IPS-20b (cell line): Measurements from ENCODE around the gene KPTN.

Source experiments
- H3K27ac ChIP-seq: one replicate; pipeline ENCODE4 v1.5.1; 2013; ENCODE audit warnings: low read length
- H3K27me3 ChIP-seq: 2 replicates; pipeline ENCODE4 v1.6.1; 2013; ENCODE audit warnings: mild to moderate bottlenecking, low read length, inconsistent platforms; ENCODE audit not compliant: insufficient read depth
- H3K36me3 ChIP-seq: 2 replicates; pipeline ENCODE4 v1.6.1; 2013; ENCODE audit warnings: low read depth, mild to moderate bottlenecking, inconsistent platforms, low read length, moderate library complexity; ENCODE audit not compliant: insufficient read depth
- H3K4me1 ChIP-seq: 2 replicates; pipeline ENCODE4 v1.6.1; 2013; ENCODE audit warnings: mild to moderate bottlenecking, control low read depth, inconsistent platforms, low read length, moderate library complexity; ENCODE audit not compliant: insufficient read depth
- H3K4me3 ChIP-seq: 2 replicates; pipeline ENCODE4 v1.5.1; 2013; ENCODE audit warnings: mild to moderate bottlenecking, low read length, inconsistent platforms
- H3K9ac ChIP-seq: 2 replicates; pipeline ENCODE4 v1.6.1; 2013; ENCODE audit warnings: low read depth, mild to moderate bottlenecking, inconsistent platforms, low read length, moderate library complexity
- H3K9me3 ChIP-seq: 2 replicates; pipeline ENCODE4 v1.6.1; 2013; ENCODE audit warnings: mild to moderate bottlenecking, low read depth, low read length, inconsistent platforms; ENCODE audit not compliant: insufficient read depth

The KPTN gene

DNA sequence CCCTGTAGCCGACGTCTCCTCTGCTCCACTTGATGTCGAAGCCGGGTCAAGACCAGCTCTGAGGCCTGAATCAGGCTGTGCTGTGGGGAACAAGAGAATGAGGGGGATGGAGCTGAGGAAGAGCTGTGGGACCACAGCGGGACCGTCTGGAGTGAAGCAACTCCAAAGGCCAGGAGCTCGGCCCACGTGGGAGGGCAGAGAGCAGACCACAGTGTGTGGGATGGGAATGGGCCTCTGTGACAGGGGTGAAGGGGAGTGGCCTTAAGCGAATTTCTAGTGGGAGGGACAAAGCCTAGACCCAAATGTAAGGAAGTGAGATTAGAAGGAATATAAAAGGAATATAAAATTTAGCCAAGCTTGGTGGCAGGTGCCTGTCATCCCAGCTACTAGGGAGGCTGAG lies 8.6 kb downstream of the KPTN start:
- 0 out of 2 replicates have a peak, but pooled peaks cover 3% of the 10 kb centered on the region for H3K36me3 ChIP-seq
- no peaks in the 10 kb centered on the region for H3K9me3 ChIP-seq
- peaks cover 9% of the 10 kb centered on the region for H3K27me3 ChIP-seq
- H3K9ac ChIP-seq = no peak overlapping the region
- peaks cover 5% of the 10 kb centered on the region; the same call in 1 of the 2 replicates for H3K4me1 ChIP-seq
- H3K4me3 ChIP-seq = no peak overlapping the region
- no peak overlapping the region for H3K27ac ChIP-seq

DNA sequence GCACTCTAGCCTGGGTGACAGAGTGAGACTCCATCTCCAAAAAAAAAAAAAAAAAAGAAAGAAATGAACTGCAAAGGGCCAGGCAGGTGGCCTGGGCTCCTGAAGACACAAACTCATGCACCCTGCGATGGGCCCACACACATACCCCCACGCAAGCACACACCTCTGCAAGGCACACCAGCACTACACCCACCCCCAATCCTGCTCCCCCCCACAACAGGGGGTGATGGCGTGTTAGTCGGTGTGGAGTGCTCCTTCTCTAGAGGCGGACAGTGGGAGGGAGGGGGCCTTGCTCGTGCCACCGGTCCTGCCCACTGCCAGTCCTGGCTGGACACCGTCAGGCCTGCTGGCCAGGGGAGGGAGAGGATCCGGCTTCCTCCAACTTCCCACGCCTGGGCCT lies 10.7 kb downstream of the KPTN start:
- Histone ChIP-seq H3K9ac (no peak overlapping the region), H3K36me3 (0 out of 2 replicates have a peak, but pooled peaks cover 3% of the 10 kb centered on the region), H3K27me3 (peaks cover 22% of the 10 kb centered on the region), H3K4me1 (peaks cover 5% of the 10 kb centered on the region; the same call in 1 of the 2 replicates), H3K27ac (no peak overlapping the region), H3K9me3 (no peaks in the 10 kb centered on the region), H3K4me3 (no peak overlapping the region)

DNA sequence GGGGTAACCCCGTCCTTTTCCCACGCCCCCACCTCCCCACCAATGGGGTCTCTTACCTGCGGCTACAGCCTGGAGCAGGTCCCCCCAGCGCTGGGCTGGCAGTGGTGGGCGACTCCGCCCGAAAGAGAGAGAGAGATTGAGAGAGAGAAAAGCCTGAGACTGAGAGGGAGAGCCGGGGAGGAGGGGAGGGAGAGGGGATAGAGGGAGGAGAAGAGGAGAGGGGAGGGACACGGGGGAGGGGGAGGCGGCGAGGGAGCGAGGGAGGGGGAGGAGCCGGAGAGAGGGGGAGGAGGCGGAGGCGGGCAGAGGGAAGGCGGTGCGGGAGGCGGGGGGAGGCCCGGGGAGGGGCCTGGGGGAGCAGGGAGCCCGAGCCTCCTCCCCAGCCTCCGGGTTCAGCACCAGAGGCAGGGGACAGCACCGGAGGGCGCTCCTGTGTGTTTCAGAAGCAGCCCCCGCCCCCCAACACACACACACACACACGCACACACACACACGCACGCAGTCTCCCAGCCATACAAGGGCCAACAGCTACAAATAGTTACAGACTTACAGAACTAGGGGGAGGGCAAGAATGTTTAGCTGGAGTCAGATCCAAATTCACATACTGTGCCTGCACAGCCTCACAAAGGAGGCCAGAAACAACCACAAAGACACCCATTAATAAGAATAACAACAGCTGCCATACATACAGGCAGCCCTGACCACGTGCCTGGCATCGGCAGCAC lies 12.1 kb downstream of the KPTN start, which contains the start of gene SLC8A2:
Gene SLC8A2 (minus strand): TSS at position 161 of the 725 bp plus-strand sequence. CDS start 5,490 bp downstream, outside the sequence.
- H3K9ac ChIP-seq = peak within 1 kb of the TSS; percentile 48; the same call in 1 of the 2 replicates
- no peak within 1 kb of the TSS for H3K27ac ChIP-seq
- H3K4me1 ChIP-seq = peaks cover 5% of the 10 kb centered on the region; the same call in 1 of the 2 replicates
- H3K36me3 ChIP-seq = 0 out of 2 replicates have a peak, but pooled peaks cover 3% of the 10 kb centered on the region
- no peaks in the 10 kb centered on the region for H3K9me3 ChIP-seq
- peaks cover 22% of the 10 kb centered on the region for H3K27me3 ChIP-seq
- peak within 1 kb of the TSS; percentile 78 for H3K4me3 ChIP-seq

DNA sequence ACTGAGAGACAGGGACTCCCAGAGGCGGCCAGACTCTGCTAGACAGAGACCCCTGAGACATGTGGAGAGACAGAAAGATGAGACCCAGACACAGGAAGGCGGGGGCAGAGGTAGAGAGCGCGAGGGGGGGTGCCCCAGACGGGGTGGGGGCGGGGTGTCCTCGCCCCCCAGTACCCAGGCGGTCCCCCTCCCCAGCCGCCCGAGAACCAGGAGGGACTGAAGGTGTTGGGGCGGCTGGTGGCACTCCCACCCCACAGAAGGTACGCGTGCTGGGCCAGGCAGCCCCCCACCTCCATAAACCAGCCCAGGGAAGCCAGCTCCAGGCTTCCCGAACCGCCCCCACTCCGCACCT lies 12.7 kb downstream of the KPTN start:
- Histone ChIP-seq H3K36me3 (0 out of 2 replicates have a peak, but pooled peaks cover 3% of the 10 kb centered on the region), H3K4me3 (peak overlapping the region; percentile 78), H3K9me3 (no peaks in the 10 kb centered on the region), H3K27me3 (peaks cover 22% of the 10 kb centered on the region), H3K9ac (peak overlapping the region; percentile 48; the same call in 1 of the 2 replicates), H3K27ac (no peak overlapping the region), H3K4me1 (peaks cover 5% of the 10 kb centered on the region; the same call in 1 of the 2 replicates)

DNA sequence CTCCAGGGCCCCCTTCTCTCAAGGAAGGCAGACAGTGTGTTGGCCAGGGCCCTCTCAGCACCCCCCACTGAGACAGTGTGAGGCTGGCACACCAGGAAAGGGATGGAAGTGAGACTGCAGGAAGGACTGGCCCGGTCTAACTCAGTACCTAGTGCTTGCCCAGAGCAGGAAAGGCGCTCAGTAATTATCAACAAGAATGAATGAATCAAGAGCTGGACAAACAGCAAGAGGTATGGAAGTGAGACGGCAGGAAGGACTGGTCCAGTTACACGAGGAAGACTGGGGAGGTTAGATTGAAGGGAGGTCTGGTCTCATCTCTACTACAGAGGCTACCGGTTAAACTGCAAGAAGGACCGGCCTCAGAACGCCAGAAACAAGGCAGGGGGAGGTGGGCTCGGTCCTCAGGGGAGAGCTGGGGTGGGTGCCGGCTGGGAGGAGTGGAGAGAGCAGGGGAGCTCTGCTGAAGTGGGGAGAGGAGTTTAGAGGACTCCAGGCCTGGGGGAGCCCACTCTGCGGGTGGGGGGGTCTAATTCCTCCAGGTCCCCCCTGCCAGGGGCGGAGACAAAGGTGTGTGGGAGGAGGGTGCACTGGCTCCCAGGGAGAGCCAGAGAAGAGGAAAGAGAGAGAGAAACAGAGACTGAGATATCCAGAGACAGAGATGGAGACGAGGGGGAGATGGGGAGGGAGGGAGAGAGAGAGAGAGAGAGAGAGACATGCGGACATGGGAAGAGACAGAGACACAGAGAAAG lies 13.4 kb downstream of the KPTN start:
- no peaks in the 10 kb centered on the region for H3K9me3 ChIP-seq
- H3K9ac ChIP-seq = no peak overlapping the region
- H3K4me3 ChIP-seq = peak overlapping the region; percentile 78
- H3K27ac ChIP-seq = no peak overlapping the region
- peaks cover 5% of the 10 kb centered on the region; the same call in 1 of the 2 replicates for H3K4me1 ChIP-seq
- H3K36me3 ChIP-seq = 0 out of 2 replicates have a peak, but pooled peaks cover 3% of the 10 kb centered on the region
- peaks cover 22% of the 10 kb centered on the region for H3K27me3 ChIP-seq

DNA sequence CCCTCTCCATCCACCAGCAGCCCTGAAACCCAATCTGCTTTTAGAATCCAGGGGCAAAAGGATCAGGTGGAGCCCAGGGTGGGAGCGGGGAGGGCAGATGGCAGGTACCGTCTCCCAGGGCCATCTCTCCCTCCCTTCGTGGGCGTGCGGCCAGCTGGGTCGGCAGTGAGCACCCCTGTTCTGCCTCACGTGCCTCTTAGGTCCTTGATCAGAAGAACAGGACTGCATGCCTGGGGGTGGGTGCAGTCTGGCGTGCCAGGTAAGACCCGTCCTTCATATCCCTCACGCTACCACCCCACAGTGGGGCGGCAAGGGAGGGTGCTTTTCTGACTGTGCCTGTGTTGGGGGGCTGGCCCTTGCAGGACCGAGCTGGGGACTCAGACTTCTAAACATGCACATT lies 14.3 kb downstream of the KPTN start:
- no peak overlapping the region; the same call in 1 of the 2 replicates for H3K4me3 ChIP-seq
- 0 out of 2 replicates have a peak, but pooled peaks cover 3% of the 10 kb centered on the region for H3K36me3 ChIP-seq
- no peaks in the 10 kb centered on the region for H3K9me3 ChIP-seq
- peaks cover 22% of the 10 kb centered on the region for H3K27me3 ChIP-seq
- peaks cover 5% of the 10 kb centered on the region; the same call in 1 of the 2 replicates for H3K4me1 ChIP-seq
- no peak overlapping the region for H3K9ac ChIP-seq
- H3K27ac ChIP-seq = no peak overlapping the region

DNA sequence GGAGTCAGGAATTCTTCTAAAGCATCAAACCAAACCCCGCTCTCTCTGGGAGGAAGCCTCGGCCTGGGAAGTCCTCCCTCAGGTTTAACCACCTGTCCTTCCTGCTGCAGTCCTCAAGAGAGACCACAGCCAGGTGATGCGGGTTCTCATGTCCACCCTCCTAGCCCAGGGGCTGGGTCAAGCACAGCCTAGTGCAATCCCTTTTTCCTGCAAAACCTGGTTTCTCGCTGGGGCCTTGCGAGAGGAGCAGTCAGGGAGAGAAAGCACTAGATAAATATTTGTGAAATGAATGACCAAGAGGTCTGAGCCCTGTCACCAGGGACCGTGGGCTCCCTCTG lies 14.7 kb downstream of the KPTN start:
- 0 out of 2 replicates have a peak, but pooled peaks cover 3% of the 10 kb centered on the region for H3K36me3 ChIP-seq
- H3K4me1 ChIP-seq = peaks cover 5% of the 10 kb centered on the region; the same call in 1 of the 2 replicates
- peaks cover 22% of the 10 kb centered on the region for H3K27me3 ChIP-seq
- no peak overlapping the region for H3K9ac ChIP-seq
- no peak overlapping the region for H3K27ac ChIP-seq
- H3K4me3 ChIP-seq = no peak overlapping the region; the same call in 1 of the 2 replicates
- H3K9me3 ChIP-seq = no peaks in the 10 kb centered on the region

DNA sequence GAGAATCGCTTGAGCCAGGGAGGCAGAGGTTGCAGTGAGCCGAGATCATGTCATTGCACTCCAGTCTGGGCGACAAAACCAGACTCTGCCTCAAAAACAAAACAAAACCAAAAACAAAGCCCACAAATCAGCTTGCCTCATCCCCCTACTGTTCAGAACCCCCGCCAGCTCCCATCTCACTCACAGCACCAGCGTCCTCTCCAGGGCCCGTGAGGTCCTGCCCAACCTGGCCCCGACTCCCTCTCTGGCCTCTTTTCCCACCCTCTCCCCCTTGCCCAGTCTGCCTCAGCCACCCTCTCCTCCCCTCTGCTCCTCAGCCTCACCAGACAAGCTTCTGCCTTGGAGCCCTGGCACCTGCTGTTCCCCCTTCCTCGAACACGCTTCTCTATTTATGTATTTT lies 16.1 kb downstream of the KPTN start:
- H3K9ac ChIP-seq = no peak overlapping the region
- H3K9me3 ChIP-seq = no peaks in the 10 kb centered on the region
- peaks cover 22% of the 10 kb centered on the region for H3K27me3 ChIP-seq
- no peak overlapping the region for H3K4me3 ChIP-seq
- no peak overlapping the region for H3K27ac ChIP-seq
- H3K4me1 ChIP-seq = peaks cover 5% of the 10 kb centered on the region; the same call in 1 of the 2 replicates
- 0 out of 2 replicates have a peak, but pooled peaks cover 3% of the 10 kb centered on the region for H3K36me3 ChIP-seq

DNA sequence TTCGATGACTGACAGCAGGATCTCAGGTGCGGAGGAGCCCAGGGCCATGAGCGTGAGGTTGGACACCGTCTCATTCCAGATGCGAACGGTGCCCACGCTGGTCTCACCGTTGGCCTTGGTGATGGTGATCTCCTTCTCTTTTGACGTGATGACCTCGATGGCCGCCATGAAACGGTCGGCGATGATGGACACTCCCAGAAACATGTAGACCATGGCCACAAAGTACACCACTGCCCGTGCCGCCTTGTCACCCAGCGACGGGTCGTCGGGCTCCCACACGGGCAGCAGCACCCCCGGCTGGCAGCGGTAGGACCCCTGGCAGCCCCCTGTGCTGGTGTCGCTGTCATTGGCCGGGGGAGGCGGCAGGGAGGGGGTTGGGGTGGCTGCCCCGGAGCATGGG lies 18.1 kb downstream of the KPTN start:
- Histone ChIP-seq H3K4me3 (no peak overlapping the region), H3K27ac (no peak overlapping the region), H3K36me3 (0 out of 2 replicates have a peak, but pooled peaks cover 3% of the 10 kb centered on the region), H3K4me1 (peaks cover 2% of the 10 kb centered on the region; the same call in 1 of the 2 replicates), H3K9ac (no peak overlapping the region), H3K9me3 (no peaks in the 10 kb centered on the region), H3K27me3 (peaks cover 19% of the 10 kb centered on the region)

DNA sequence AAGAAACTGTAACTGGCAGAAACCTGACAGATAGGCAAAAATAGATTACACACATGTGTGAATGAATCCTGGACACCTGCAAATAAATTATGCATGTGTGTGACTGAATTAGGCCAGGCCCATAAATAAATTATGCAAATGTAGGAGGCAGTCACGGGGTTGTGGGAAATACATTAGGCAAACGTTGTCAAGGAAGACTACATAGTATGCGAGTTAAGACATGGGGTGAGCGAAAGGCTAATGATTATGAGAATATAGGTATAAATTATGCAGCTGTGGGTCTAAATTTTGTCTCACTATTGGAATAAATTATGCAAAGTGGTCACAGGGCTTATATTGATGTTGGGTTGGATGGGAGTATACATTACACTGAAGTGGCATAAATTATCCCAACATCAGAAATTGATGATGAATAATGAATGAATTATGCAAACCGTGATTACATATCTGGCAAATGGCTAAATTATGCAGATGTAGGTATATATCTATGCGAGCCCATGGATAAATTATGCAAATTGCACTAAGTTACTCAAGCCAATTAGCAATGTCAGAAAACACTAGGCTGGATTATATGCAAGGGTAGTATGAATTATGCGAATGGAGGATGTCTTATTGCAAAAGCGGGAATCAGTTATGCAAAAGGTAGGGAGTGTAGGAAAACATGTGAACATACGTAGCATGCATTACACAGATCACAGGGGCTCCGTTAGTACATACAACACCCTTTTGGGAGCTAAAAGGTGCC lies 19.2 kb downstream of the KPTN start:
- Histone ChIP-seq H3K9me3 (no peaks in the 10 kb centered on the region), H3K4me1 (no peaks in the 10 kb centered on the region), H3K27ac (no peak overlapping the region), H3K9ac (no peak overlapping the region), H3K36me3 (0 out of 2 replicates have a peak, but pooled peaks cover 3% of the 10 kb centered on the region), H3K4me3 (no peak overlapping the region), H3K27me3 (peaks cover 10% of the 10 kb centered on the region)

DNA sequence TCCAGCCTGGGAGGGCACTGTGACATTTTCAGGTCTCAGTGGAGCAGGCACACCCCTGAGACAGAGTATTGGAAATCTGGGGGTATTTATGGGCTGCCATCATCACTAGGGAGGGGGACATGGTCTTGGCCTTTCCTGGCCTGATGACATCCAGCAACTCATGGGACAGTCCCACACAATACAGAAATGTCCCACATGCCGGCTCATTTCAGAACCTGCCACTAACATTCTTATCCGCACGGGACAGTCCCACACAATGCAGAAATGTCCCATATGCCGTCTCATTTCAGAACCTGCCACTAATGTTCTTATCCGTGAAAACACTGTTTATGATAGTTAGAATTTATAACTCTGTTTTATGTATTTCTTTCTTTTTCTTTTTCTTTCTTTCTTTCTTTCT lies 22.1 kb downstream of the KPTN start:
- no peaks in the 10 kb centered on the region for H3K4me1 ChIP-seq
- H3K36me3 ChIP-seq = 0 out of 2 replicates have a peak, but pooled peaks cover 3% of the 10 kb centered on the region
- no peak overlapping the region for H3K4me3 ChIP-seq
- peaks cover 26% of the 10 kb centered on the region for H3K27me3 ChIP-seq
- H3K9me3 ChIP-seq = no peaks in the 10 kb centered on the region
- no peak overlapping the region for H3K9ac ChIP-seq
- H3K27ac ChIP-seq = no peak overlapping the region
